AG08396 (cell line): ENCODE results near the gene IFNA13.
"Not testable (repeated sequence)": the region's sequence is repeated elsewhere in the genome, so short reads cannot be mapped to it uniquely, and the experiment has no call there.

Experiments used
- DNase-seq: peaks from one replicate; pipeline ENCODE4 v3.0.0; 2012; ENCODE audit warnings: low spot score, mixed read lengths

The IFNA13 gene

GRCh38 chr9:21367957-21368356, at the start of gene IFNA13:
TSS of gene IFNA13 (minus strand) at chr9:21368057. CDS start at chr9:21368010, 47 bp downstream.
- no peak for DNase-seq

DNA sequence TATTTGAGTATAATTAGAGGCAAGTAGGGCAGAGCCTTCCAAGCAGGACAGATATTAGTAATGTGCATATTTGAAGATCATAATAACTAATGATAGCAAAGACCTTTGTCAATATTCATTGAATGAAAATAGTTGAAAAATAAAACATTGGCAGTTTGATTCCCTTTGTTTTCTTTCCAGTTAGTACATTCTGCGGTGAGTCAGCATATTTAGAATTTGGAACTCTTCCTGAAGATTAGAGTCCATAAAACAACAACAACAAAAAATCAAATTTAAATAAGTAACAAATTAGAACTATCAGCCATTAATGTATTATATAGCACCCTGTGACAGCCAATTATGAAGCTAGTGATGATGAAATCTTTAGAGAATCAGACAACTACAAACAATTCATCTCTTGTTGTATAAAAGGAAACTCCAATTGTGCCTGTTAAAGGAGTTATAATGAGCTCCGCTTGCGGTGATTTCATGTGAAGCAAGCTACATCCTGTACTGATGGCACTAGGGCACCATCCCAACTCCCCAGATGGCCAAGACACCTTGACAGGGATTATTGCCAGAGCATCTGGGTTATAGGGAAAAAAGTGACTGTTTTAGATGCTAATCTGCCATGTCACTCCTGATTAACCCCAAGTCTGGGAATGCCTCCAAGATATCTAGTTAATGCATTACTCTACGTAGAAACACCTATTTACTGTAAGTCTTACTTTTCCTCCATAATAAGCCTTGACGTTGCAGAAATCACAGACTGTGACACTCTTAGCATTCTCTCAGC, 47.8 kb upstream of the IFNA13 start:
- no peak for DNase-seq

DNA sequence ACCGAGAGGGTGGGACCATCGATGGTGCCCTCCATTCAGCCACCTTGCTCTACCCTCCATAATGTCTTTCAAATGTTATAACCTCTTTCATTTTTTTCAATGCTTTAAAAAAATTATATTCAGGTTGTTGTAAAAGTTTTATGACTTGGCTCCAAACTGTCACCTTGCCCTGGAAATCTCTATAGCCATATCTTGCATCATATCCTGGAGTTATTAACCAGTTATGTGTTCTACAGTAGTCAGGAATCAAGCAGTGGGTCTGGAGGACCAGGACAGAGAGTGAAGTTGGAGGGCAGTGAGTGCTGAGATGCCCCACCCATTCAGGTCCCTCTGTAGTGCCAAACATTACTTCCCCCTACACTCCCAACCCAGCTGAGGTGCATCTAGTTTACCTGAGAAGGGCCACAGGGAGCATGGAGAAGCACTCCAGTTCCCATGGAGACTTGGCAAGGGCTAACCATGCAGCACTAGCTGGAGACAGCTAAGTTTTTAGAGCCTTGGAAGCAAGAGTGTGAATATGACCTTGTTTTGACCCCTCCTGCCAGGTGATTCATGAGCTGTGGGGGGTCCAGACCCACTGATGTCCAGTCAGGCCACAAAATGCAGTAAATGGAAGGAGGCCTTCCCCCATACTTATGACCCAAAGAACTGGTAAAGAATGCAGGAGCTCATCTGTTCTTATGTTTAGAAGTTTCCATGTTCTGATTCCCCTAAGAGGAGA, 46.5 kb upstream of the IFNA13 start:
- DNase-seq = no peak

GRCh38 chr9:21413624-21414023, 45.8 kb upstream of the IFNA13 start:
- DNase-seq = no peak

DNA sequence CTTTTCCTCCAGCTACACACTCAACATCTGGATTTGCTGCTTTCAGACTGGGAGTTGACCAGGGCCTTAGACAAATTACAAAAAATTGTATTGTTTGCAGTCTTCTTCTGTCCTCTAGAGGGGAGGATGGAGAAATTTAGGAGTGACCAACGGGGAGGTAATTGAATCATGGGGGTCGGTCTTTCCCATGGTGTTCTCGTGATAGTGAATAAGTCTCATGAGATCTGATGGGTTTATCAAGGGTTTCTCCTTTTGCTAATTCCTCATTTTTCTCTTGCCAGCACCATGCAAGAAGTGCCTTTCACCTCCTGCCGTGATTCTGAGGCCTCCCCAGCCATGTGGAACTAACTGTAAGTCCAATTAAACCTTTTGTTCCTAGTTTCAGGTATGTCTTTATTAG, 45.3 kb upstream of the IFNA13 start:
- DNase-seq = no peak

DNA sequence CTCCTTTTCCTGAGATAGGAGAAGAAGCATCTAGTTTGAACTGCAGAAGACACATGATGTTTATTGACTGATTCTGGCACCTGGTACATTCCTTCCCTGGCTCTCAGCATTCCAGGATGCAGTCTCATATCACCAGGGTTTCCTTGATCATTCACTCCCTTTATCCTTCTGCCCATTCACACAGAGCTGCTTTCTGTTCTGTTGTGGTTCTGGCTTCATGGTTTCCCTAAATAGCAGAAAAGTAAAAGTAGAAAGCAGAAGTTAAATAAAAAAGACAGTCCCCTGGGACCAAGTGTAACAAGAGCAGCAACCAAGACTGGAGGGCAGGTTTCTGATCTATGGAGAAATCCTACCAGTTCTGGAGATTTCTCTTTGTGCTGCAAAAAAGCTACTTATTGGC, 44.2 kb upstream of the IFNA13 start:
- no peak for DNase-seq

- no peak for DNase-seq
These were observed 41.0 kb upstream of the IFNA13 start, which contains the start of gene IFNA8 for GRCh38 chr9:21408817-21409216. TSS of gene IFNA8 (plus strand) at chr9:21409117. CDS start at chr9:21409177, 60 bp downstream.

DNA sequence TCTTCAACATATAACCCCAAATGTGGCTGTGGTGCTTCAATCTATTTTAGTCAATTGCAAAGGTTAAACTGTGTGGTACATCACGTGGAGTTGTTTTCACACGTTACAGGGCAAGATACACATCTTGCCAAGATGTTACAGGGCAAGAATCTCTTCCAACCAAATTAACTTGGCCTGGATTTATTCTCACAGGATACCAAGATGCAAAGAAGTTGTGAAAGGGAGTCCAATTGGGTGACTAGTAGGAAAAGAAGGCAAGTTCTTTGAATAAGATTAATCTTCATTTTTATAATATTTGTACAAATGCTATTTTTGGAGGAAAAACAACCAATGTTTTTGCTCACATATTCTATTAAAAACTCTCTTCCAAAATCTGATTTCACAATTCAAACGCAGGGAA, 36.3 kb upstream of the IFNA13 start:
- no peak for DNase-seq

GRCh38 chr9:21402386-21403251, 34.8 kb upstream of the IFNA13 start:
- no peak for DNase-seq

GRCh38 chr9:21399956-21400355, 32.1 kb upstream of the IFNA13 start:
- DNase-seq = no peak

DNA sequence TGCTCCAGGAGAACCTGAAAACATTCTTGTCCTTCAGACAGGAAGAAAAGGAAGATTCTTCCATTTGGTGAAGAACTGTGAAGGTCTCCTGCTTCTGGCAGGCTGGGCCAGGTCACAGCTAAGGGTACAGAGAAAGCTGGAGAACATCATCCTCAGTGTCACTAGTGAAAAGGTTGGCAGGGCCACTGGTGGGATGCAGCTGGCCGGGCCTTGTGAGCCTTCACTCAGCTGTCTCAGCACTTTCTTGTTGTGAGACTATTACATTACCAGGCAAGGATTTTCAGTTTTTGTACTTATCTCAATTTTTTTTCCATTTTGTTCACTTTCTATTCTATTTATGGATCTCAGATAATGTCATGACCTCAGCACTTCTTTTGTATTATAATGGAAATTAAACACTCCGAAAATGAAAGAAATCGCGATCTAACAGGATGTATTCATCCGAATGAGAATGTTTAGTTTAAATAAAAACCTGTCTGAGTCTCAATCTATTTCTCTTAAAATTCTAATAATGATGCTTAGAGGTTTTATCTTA, 31.2 kb upstream of the IFNA13 start:
- no peak for DNase-seq

DNA sequence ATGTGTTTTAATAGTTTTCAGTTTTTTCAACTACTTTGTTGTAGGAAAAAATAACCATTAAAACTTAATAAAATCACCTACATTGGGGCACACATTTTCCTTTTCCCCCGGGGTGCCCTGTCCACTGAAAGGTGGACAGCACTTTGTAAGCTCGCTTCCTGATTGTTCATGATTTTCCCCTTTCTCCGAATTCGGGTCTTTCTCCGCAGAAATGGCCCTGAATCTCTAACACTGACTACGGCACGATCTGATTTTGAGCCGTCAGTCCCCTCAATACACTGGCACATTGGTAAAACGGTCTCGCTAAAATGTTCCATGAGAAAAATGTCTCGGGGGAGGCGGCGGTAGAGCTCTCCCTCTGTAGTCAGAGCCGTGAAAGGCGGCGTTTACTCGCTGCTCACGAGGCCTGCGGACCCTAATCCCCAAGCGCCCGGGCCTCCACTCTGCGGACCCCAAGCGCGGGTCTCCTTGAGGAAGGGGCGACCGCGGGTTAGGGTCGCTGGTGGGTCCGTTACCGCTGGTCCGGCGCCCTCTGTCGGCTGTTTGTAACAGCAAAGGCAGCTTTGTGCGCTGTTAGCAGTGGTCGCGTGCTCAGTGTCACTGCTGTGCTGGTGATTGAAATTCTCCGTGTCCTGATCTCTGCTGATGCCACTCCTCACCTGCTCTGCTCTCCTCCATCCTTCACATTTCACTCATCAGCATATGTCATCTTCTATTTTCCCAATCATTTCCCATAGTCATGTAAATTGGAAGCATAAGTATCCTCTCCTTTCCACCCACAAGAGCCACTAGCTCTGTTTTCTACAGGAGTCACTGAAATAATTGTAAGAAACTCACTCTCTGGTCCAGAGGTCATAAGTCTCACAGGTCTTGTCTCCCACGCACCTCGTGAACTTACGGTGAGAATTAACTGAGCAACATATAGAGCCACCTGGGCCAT, 28.2 kb upstream of the IFNA13 start:
- DNase-seq = no peak

- DNase-seq = no peak
These were observed 24.4 kb upstream of the IFNA13 start for GRCh38 chr9:21392270-21392669.

DNA sequence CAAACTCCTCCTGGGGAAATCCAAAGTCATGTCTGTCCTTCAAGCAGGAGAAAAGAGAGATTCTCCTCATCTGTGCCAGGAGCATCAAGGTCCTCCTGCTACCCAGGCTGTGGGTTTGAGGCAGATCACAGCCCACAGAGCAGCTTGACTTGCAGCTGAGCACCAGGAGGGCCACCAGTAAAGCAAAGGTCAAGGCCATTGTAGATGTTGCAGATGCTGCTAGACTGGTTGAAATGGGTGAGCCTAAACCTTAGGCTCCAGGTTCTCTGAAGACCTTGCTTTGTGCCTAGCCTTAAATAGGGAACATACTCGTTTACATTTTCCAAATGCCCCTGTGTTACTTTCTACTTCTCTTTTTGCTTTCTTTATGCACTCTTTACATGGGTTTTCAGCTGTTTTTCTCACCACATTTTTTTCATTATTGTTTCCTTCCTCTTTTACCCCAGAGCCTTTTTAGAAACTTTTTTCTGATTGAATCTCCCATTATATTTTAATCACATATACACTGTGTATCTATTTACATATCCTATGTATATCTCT, 17.3 kb upstream of the IFNA13 start, which contains the start of gene IFNA2:
Gene IFNA2, minus strand, starts transcription at position 268 of the 540 bp plus-strand sequence. Its CDS starts 69 bp downstream, at position 199.
- DNase-seq = no peak

DNA sequence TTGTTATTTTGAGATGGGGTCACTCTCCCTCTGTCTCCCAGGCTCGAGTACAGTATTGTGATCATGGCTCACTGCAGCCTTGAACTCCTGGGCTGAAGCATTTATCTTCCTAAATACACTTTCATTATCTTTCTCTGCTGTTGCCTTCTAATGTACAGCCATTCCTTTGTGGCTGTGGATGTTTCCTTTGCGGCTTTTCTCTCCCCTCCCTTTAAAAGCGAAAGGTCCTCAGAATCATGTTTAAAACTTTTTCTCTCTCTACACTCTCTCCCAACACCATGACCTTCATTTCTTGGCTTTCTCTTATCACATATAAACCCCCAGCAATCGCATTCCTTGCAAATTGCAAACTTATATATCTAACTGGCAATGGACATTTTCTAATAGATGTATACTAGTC, 15.8 kb upstream of the IFNA13 start:
- DNase-seq = no peak

GRCh38 chr9:21381448-21382339, 13.8 kb upstream of the IFNA13 start:
- DNase-seq = no peak

DNA sequence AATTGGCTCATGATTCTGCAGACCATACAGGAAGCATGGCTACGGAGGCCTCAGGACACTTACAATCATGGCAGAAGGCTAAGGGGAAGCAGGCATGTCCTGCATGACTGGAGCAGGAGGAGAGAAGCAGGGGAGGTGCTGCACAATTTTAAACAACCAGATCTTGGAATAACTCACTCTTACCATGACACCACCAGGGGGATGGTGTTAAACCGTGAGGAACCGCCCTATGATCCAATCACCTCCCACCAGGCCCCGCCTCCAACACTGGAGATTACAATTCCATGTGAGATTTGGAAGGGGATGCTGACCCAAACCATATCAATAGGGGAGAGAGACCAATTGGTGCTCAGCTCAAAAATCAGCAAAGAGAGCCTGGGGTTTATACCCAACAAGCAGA, 3.6 kb upstream of the IFNA13 start:
- DNase-seq = not testable (repeated sequence)

GRCh38 chr9:21367169-21367568, 688 bp downstream of the IFNA13 start:
- DNase-seq = not testable (repeated sequence)

GRCh38 chr9:21362287-21362686, 5.6 kb downstream of the IFNA13 start:
- no peak for DNase-seq
